ENCODE measurements around the gene NDRG3. TPM values are rescaled to one million over a fixed set of nuclear protein-coding genes. Genes with fewer than 3 reads are reported as not detected.

NDRG3 gene
- total and polyA plus RNA-seq, 4 donors = 3.1 to 6.3 (median 4.5) TPM

- WGBS = 89% methylated on average over 9 of the region's 9 CpGs
Measured at GRCh38 chr20:36633285-36633772, 112.6 kb downstream of the NDRG3 start.

GRCh38 chr20:36632487-36633284 is 113.2 kb downstream of the NDRG3 start:
- TF ChIP-seq HNF4G (IDR thresholded peaks at IDR 0.05) = no peak
- TF ChIP-seq RXRA (IDR thresholded peaks at IDR 0.05) = no peak
- no peak for TF ChIP-seq ATF3 (IDR thresholded peaks at IDR 0.05)
- no peak for TF ChIP-seq ZBTB33 (IDR thresholded peaks at IDR 0.05)
- no peak for TF ChIP-seq JUND (IDR thresholded peaks at IDR 0.05)
- no peak for TF ChIP-seq GABPA (IDR thresholded peaks at IDR 0.05 in 1 of 2, conservative IDR thresholded peaks at IDR 0.05 in 1 of 2)
- no peak for TF ChIP-seq SP1 (IDR thresholded peaks at IDR 0.05)
- TF ChIP-seq MAX (IDR thresholded peaks at IDR 0.05) = no peak
- no peak for TF ChIP-seq HNF4A (conservative IDR thresholded peaks at IDR 0.05)
- TF ChIP-seq CTCF (IDR thresholded peaks at IDR 0.05; ENCODE audit: low read depth, low read length, missing input control) = no peak
- TF ChIP-seq EGR1 (IDR thresholded peaks at IDR 0.05; ENCODE audit: low read depth in 2 of 2) = no peak
- TF ChIP-seq YY1 (IDR thresholded peaks at IDR 0.05) = no peak
- no peak for TF ChIP-seq FOXA2 (IDR thresholded peaks at IDR 0.05)
- no peak for TF ChIP-seq FOXA1 (IDR thresholded peaks at IDR 0.05)
- TF ChIP-seq TAF1 (conservative IDR thresholded peaks at IDR 0.05) = no peak
- WGBS = 88% methylated on average over 14 of the region's 14 CpGs
- H3K27ac ChIP-seq (ENCODE audit: low read depth in 1 of 2, low read length in 2 of 2) = no peak overlapping the region

More at GRCh38 chr20:36633285-36633772, 112.6 kb downstream of the NDRG3 start:
- H3K27ac ChIP-seq (ENCODE audit: low read depth in 1 of 2, low read length in 2 of 2) = no peak overlapping the region
- H3K9me3 ChIP-seq (ENCODE audit: control insufficient read depth in 4 of 4, low read length in 3 of 4) = no peaks in the 10 kb centered on the region
- H3K4me1 ChIP-seq (ENCODE audit: control insufficient read depth in 4 of 4, insufficient read depth in 4 of 4, low read length in 3 of 4) = no peaks in the 10 kb centered on the region
- no peak for TF ChIP-seq SP1 (IDR thresholded peaks at IDR 0.05)
- no peaks in the 10 kb centered on the region for H3K27me3 ChIP-seq (ENCODE audit: control insufficient read depth in 4 of 4, insufficient read depth in 4 of 4, low read length in 3 of 4)
- DNase-seq (ENCODE audit: low spot score) = no peak
- H3K36me3 ChIP-seq (ENCODE audit: control insufficient read depth in 4 of 4, insufficient read depth in 3 of 4, low read depth in 1 of 4, low read length in 3 of 4) = no peaks in the 10 kb centered on the region
- H3K9ac ChIP-seq (ENCODE audit: low read depth in 1 of 2, low read length in 2 of 2) = no peak overlapping the region
- no peak overlapping the region for H3K4me3 ChIP-seq (ENCODE audit: low read depth in 1 of 3, low read length in 3 of 3)

More at GRCh38 chr20:36632487-36633284, 113.2 kb downstream of the NDRG3 start:
- H3K9me3 ChIP-seq (ENCODE audit: control insufficient read depth in 4 of 4, low read length in 3 of 4) = no peaks in the 10 kb centered on the region
- no peaks in the 10 kb centered on the region for H3K36me3 ChIP-seq (ENCODE audit: control insufficient read depth in 4 of 4, insufficient read depth in 3 of 4, low read depth in 1 of 4, low read length in 3 of 4)
- H3K4me3 ChIP-seq (ENCODE audit: low read depth in 1 of 3, low read length in 3 of 3) = no peak overlapping the region
- no peaks in the 10 kb centered on the region for H3K4me1 ChIP-seq (ENCODE audit: control insufficient read depth in 4 of 4, insufficient read depth in 4 of 4, low read length in 3 of 4)
- no peak overlapping the region for H3K9ac ChIP-seq (ENCODE audit: low read depth in 1 of 2, low read length in 2 of 2)
- no peaks in the 10 kb centered on the region for H3K27me3 ChIP-seq (ENCODE audit: control insufficient read depth in 4 of 4, insufficient read depth in 4 of 4, low read length in 3 of 4)
- no peak for DNase-seq (ENCODE audit: low spot score)

Data from liver (tissue), 9 donors.